Measurements from ENCODE around the gene INTS6.

GRCh38 chr13:51329606-51330005, 123.2 kb downstream of the INTS6 start:
- no peak for TF ChIP-seq EZH2 (IDR thresholded peaks at IDR 0.05; ENCODE audit: insufficient read depth, poor library complexity, severe bottlenecking)
- TF ChIP-seq EZH2phosphoT487 (IDR thresholded peaks at IDR 0.05; ENCODE audit: insufficient read depth, low read depth), result no peak
